GM03348 (cell line): ENCODE results near the gene NLGN1.

ENCODE experiments used
- DNase-seq: peaks from one replicate; pipeline ENCODE4 v3.0.0; 2012; ENCODE audit warnings: low spot score

The NLGN1 gene

GRCh38 chr3:173719585-173719984, 322.0 kb downstream of the NLGN1 start:
- no peak for DNase-seq

DNA sequence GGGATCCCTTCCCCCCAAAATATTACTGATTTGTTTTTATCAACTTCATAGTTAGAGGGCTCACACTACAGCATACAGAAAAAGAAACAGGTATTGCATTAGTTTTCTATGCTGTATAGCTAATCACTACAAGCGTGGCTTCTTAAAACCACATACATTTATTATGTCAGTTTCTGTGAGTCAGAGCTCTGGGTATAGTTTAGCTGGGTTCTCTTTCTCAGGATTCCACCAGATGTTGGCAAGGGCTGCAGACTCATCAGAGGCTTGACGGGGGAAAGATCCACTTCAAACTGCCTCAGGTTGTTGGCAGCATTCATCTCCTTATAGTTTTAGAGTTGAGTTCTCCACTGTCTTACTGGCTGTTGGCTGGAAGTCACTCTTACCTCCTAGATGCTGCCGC, 328.0 kb downstream of the NLGN1 start:
- no peak for DNase-seq

- peak; percentile 12 for DNase-seq
Measured at GRCh38 chr3:173730391-173730790, 332.8 kb downstream of the NLGN1 start.

DNA sequence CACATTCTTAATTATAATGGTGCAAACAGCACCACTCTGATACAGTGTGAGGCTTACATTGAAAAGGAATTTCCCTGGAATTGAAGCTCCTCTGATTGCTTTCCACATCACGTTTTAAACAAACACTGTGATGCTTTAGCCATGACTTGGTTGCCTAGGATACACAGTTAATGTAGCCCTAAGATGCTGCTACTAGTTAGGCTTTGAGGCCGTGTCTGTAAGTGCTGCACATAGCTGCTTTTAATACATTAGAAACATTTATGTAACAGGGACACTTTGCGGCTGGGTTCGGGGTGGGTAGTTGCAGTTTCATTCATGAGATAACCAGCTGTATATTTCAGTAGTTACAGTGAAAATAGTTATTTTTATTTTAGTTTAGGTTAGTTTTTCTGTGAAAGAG, 334.7 kb downstream of the NLGN1 start:
- DNase-seq: no peak

- peak; percentile 37 for DNase-seq
Measured at GRCh38 chr3:173733029-173733652, 335.6 kb downstream of the NLGN1 start.

DNA sequence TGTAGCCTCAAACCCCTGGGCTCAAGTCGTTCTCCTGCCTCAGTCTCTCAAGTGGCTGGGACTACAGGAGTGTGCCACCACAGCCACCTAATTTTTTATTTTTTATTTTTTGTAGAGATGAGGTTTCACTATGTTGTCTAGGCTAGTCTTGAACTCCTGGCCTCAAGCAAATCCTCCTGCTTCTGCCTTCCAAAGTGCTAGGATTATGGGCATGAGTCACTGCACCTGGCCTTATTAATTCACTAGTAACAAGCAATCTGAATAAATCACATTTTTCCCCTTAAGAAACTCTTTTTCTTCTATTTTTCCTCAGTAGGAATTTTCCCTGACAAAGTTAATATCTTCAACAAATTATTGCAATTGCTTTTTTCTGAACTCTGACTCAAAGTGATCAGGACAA, 336.9 kb downstream of the NLGN1 start:
- no peak for DNase-seq

DNA sequence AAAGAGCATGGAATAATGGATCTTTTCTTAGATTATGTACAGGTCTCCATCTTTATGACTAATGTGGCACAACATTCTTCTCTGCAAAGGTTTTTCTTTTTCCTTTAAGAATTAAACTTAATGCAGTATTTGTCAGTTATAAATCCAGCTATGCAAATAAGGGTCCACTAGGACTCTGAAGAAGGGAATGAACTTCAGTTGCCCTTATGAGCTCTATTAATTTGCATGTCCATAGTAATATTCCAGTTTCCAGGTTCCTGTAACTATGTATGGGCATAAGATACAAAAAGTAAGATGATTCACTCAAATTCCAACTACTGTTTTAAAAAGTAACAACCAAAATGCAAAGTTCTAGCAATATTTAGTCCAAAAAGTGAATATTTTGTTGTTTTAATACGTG, 337.4 kb downstream of the NLGN1 start:
- DNase-seq: no peak

DNA sequence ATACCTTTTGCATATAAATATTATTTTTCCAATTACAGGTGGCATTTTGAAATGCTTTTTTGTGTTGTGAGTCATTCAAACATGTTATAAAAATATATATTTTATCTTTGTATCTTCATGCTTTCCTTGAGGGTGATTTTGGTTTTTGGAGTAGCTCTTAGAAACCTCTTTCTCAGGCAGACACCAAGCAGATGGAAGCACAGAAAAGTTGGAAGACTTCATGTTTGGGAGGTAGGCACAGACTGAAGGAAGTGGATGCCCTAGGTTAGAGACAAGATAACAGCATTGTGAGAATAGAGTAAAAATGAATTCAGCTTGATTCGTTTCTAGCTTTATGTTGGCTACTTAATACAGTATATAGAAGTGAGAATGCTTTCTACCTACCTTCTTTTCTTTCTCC, 338.3 kb downstream of the NLGN1 start:
- DNase-seq: no peak

DNA sequence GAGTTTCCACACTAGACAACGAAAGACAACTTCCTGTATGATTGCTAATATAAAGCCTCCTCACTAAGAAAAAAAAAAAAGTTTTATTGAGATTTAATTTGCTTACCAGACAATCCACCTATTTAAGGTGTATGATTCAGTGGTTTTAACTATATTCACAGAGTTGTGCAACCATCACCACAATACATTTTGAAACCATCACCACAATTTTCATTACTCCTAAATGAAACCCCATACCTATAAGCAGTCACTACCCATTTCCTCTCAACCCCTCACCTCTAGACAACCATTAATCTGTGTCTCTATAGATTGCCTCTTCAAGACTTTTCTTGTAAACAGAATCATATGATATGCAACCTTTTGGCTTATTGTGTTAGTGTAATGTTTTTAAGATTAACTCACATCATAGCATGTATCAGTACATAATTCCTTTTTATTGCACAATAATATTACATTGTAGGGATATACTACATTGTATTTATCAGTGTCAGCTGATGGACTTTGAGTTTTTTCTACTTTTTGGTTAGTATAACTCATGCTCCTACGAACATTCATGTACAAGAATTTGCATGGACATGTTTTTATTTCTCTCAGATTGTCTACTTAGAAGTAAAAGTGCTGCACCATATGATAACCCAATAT, 339.7 kb downstream of the NLGN1 start:
- no peak for DNase-seq

- DNase-seq: peak; percentile 11
Measured at GRCh38 chr3:173739726-173740125, 342.2 kb downstream of the NLGN1 start.

GRCh38 chr3:173742491-173742890, 344.9 kb downstream of the NLGN1 start:
- no peak for DNase-seq

- DNase-seq: no peak
Measured at GRCh38 chr3:173743111-173743510, 345.6 kb downstream of the NLGN1 start.

DNA sequence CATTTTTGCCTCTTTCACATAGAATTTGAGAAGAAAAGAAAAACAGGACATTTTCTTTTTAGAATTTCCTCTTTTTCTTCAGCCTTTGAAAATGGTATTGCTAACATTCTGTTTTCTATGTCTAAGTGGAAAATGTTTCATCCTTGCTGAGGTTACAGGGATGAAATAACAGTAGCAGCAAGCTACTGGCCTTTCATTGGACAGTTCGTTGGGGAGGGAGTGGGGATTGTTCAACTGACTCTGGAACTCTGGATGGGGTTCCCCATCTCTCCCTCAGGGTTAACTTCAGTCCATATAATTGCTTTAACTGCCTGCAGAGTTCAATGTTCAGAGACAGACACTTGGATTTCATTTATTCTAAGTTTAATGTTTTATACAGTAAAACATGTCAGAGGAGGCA, 346.0 kb downstream of the NLGN1 start:
- DNase-seq: peak; percentile 13

GRCh38 chr3:173744479-173744878, 346.9 kb downstream of the NLGN1 start:
- DNase-seq: no peak

DNA sequence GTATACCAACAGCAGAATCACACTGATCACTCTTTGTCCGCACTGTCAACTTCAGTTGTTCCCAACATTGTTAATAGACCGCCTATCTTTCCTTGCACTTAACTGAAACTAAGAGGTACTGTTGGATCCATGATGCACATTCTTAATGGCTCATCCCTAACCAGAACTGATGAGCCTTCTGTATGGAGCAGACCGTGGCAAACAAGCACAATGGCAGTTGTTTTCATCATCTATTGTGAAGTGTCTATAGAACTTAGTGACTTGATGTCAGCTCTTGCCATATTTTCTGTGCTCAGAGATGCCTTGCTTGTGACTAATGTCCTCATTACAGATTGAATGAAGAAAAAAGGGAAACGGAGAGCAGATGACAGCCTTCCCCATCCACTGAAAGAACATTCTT, 347.4 kb downstream of the NLGN1 start:
- DNase-seq: no peak

GRCh38 chr3:173745952-173746682, 348.6 kb downstream of the NLGN1 start:
- DNase-seq: no peak

DNA sequence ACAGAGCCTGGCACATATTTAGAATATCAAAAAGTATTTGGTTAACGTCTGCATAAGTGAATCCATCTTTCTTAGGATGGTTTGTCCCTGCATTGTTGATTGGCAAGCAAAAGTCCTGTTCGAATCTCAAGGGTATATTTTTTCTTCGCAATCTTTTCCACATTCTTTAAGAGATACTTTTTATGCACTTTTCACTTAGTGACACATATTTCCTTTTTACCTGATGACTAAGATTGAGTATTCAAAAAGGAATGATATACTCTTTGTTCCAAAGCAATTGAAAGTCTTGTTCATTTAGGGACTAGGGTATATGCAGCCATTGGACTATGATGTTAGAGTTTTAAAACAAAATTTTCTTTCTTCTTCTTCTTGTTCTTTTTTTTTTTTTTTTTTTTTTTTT, 349.9 kb downstream of the NLGN1 start:
- no peak for DNase-seq

GRCh38 chr3:173748105-173748504, 350.6 kb downstream of the NLGN1 start:
- DNase-seq: no peak

- DNase-seq: no peak
Measured at GRCh38 chr3:173750095-173750494, 352.6 kb downstream of the NLGN1 start.

GRCh38 chr3:173750591-173750990, 353.0 kb downstream of the NLGN1 start:
- no peak for DNase-seq

DNA sequence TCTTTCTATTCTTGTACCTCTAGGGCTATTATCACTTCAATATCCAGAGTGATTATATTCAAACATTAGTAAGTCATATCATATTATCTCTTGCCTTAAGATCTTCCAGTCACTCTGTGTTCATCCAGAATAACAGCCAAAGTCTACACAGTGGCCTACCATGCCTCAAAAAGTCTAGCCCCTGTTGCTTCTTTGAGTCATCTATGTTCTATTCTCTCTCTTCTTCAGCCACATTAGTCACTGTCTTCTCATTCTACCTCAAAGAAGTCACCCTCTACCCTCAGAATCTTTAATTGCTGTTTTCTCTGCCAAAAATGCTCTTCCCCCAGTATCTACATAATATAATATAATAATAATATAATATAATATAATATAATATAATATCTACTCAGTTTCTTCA, 356.0 kb downstream of the NLGN1 start:
- no peak for DNase-seq

GRCh38 chr3:173755161-173755560, 357.6 kb downstream of the NLGN1 start:
- no peak for DNase-seq

DNA sequence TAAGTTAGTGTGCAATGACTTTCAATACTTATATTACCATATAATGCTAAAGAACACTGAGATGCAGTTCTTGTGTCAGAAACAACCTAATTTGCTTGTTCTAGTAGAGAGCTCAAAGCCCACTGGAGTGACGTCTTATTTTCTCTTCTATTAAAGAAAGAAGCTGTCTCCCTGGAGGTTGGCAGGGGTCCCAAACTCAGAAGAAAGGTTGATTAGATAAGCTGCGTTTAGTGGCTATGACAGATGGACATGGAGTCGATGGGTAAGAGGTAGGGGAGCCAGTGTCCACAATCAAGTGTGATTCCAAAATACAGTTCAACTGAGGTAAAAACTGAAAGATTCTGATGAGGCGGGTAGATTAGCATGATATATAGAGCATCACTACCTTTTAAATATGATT, 363.6 kb downstream of the NLGN1 start:
- DNase-seq: no peak

DNA sequence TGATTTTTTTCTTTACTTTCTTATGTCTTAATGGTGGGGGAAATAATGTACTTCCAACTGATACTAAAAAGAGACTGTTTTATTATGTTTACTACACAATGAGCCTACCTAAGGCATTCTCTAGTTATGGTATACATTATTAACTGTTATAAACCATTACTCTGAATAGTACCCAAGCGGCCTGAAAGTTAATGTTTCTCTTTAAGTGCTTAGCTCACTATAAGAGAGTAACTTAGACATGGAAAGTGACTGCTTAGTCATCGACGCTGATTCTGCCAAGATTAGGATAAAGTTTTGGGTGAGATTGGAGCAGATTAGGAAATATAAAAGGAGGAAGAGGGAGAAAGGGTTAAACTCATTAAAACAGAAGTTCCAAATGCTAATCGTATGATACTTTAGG, 365.0 kb downstream of the NLGN1 start:
- DNase-seq: no peak
